Measurements from ENCODE around the gene EVA1C.

DNA sequence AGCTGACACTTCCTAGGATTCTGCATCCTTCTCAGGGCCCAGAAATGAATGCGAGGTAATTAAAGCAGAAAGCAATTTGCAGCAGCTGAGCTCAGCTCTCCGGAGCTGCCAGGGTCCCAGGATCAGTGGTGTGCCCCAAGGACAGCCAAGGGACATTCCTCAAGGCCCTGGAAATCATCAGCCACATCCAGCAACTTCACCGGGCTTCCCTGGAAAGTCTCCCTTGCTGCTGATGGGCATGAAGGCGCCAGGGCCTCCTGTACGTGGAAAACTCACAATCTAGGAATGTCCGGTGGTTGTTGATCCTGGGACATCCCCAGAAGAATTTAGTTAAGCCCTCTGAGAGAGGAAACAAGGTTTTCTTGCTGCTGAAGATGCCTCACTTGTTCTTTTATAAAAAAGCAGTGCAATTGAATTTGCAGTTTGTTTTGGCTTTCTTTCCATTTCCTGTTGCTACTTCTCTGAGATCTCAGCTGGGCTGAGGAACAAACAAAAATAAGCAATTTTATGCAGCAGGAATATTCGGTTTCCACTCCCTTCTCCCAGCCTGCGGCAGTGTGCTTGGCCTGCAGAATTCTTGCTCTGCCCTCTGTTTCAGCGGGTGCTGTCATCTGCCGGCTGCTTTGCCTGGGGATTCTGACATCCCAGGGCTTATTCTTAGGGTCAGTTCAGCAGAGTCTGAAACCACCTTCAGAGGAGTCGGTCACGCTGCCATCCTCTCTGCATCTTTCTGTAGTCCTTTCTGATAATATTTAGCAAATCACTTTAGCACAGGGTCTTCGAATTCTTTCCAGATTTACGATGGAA is 86.9 kb downstream of the EVA1C start:
- no peak for TF ChIP-seq REST (IDR thresholded peaks at IDR 0.05; ENCODE audit: insufficient read depth in 1 of 2, low read depth in 2 of 2, low read length in 2 of 2)
- no peak for TF ChIP-seq TAF1 (IDR thresholded peaks at IDR 0.05; ENCODE audit: borderline replicate concordance, insufficient read depth, low read length)
- TF ChIP-seq POLR2AphosphoS5 (IDR thresholded peaks at IDR 0.05; ENCODE audit: low read depth, low read length): no peak
- TF ChIP-seq SIN3A (IDR thresholded peaks at IDR 0.05; ENCODE audit: borderline replicate concordance, insufficient read depth, low read length): no peak
- TF ChIP-seq FOXP2 (optimal IDR thresholded peaks at IDR 0.05; ENCODE audit: borderline replicate concordance, extremely low read depth, extremely low read length, insufficient read depth): no peak

Measured in PFSK-1 (cell line).